SH-SY5Y (cell line): ENCODE data around the gene C1orf198.

ENCODE experiments used
- GATA2 ChIP-seq: IDR thresholded peaks from 2 replicates; pipeline ENCODE4 v1.6.1; 2011; ENCODE audit warnings: mild to moderate bottlenecking, low read depth, low read length
- GATA3 ChIP-seq: IDR thresholded peaks from 2 replicates; pipeline ENCODE4 v1.6.1; 2011; ENCODE audit warnings: low read depth, mild to moderate bottlenecking, low read length, moderate library complexity

- TF ChIP-seq GATA3 (no peak), GATA2 (no peak)
These were observed 39.9 kb downstream of the C1orf198 start for GRCh38 chr1:230828421-230828820.
